DMS53 (cell line): ENCODE measurements around the gene TPRG1L.

Experiments
- DNase-seq: peaks from one replicate; lab custom pipeline; 2025; lab: John Stamatoyannopoulos, UW

TPRG1L gene

DNA sequence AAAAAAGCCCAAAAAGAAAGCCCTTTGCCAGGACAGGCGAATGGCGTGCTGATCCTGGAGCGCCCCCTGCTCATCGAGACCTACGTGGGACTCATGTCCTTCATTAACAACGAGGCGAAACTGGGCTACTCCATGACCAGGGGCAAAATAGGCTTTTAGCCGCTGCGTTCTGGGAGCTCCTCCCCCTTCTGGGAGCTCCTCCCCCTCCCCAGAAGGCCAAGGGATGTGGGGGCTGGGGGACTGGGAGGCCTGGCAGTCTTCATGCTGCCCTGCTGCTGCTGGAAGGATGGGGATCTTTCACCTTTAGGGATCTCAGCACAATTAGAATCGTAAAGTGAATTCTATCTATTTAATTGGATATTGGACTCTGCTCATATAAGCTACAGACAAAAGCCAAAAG, 3.6 kb downstream of the TPRG1L start:
- DNase-seq, result no peak

DNA sequence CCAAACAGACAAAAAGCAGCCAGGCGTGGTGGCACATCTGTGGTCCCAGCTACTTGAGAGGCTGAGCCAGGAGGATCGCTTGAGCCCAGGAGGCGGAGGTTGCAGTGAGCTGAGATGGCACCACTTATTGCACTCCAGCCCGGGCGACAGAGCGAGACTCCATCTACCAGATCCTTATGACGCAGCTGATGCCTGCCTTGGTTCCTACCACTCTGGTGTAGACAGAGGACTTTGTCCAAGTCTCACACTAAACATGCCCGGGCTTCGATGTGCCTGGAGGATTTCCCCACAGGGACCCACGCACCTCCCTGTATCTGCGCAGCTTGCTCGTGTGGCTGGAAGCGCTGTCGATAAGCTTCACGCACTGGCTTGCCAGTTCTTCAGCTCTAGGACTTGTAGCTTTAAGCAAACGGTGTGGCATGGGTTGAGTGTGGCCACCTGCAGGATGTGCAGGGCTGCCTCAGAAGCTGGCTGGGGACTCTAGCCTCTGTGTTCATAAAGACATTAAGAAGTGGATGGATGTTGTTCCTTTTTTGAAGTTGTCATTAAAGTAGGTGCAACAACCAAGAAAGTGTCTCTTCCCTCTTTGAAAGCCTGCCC, 4.8 kb downstream of the TPRG1L start:
- DNase-seq, result no peak

DNA sequence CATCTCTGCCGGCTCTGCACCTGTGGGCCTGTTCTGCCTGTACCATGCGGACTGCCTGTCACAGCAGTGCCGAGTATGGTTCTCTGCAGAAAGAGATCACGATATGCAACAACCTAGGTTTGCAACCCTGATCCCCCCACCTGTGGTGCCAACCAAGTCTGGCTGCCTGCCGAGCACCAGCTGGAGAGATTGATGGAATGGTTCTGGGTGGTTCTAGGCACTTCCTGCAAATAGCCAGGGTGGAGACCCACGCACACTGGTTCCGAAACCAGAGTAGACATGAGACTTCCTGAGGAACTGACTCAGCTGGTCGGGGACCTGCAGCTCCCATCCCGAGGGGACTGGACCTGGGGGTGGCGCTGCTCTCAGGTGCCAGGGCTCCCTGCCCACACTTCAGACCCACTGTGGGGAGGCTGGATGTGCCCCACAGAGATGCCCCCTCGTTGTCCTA, 5.4 kb downstream of the TPRG1L start:
- DNase-seq, result no peak

DNA sequence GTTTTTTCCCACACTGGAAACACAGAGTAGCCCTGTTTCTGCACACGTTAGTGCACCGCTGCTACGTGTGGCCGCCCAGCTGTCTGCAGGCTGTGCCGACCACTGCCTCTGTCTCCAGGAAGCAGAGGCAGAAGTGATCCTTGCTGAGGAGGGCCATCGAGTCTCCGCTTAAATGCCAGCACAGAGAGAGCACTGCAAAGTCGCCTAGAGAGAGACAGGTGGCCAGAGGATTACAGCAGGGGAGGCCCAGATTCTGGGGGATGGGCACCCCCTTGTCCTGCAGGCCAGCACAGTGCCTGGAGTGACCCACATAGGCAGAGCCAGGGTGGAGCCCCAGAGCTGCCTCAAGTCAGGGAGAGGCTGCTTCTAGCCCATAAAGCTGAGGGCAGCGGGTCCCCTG, 6.1 kb downstream of the TPRG1L start:
- no peak for DNase-seq

DNA sequence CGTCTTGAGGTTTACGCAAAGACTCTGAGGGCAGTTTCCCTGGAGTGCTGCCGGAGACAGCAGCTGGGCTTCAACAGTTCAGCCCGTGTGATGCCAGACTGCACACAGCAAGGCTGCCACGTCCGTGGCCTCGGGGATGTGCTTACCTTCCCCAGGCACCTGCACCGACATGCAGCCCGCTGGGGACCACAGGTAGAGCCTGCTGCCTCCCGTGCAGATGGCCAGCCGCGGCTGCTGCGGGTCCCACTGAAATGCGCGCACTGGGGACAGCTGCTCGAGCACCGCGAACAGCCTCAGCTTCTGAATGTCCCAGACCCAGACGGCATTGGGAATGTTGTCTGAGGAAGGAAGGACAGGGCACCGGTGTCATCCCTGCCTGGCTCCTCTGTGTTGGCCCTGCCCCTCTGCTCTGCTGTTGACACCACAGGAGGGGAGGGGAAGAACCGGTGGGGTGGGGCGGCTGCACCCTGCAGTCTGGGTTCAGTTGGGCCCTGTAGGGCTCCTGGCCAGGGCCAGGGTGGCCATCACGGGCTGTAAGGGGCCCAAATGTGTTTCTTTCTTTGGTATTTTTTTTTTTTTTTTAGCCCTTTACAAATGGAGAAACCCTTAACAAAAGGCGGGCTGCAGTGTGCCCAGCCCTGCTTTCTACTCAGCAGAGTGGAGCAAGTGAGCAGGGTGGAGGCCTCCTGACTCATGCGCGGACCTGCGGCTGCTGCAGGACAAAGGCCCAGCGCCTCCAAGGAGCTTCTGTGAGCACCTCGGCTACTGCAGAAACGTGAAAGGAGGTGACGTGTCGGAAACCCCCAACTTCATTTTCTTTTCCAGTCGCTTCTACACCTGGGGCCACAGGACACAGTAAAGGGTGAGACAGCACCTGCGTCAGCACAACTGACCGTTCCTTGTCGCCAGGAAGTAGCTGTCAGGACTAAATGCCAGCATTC, 6.8 kb downstream of the TPRG1L start:
- no peak for DNase-seq

DNA sequence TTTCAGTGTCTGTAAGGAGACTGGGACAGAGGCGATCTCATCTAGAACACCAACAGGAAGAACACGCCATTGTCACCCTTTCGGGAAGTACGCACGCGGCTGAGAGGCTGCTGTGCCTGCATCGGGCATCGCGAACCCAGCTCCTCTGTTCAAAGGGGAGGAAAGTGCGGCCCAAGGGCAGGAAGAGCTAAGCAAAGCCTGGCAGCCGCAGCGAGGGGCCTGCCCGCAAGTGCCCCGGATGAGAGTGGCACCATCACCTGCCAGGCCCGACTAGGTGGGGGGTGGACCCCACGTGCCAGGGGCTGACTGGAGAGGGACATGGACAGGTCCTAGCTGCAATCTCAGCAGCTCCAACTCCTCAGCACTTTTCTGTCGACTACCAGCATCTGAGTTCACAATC, 7.5 kb downstream of the TPRG1L start:
- DNase-seq, result no peak

DNA sequence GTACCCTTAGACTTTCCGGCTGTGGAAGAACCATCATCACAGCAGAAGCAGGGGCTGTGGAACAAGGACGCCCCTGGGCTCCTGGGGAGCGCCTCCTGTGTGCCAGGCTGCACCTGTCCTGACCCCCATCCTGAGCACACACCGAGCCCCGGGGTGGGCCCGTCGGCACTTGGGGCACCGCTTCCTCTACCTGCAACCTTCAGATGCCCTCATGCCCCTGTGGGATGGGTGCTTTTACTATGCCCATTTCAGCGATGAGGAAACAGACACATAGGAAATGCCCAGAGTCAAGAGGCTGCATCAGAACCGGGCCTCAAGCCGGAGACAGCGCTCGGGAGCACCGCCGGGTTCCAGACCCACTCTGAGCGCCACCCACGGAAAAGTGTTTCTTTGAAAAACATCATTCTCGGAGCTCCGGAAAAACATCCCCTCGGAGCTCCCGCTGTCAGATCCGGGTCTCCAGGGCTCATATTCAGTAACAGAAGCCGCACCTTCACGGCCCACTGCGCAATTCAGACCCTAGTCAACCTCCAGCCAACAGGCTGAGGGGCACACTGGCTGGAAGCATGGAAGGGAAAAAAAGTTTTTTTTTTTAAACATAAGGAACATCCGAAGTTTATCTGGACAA, 8.0 kb downstream of the TPRG1L start:
- no peak for DNase-seq

DNA sequence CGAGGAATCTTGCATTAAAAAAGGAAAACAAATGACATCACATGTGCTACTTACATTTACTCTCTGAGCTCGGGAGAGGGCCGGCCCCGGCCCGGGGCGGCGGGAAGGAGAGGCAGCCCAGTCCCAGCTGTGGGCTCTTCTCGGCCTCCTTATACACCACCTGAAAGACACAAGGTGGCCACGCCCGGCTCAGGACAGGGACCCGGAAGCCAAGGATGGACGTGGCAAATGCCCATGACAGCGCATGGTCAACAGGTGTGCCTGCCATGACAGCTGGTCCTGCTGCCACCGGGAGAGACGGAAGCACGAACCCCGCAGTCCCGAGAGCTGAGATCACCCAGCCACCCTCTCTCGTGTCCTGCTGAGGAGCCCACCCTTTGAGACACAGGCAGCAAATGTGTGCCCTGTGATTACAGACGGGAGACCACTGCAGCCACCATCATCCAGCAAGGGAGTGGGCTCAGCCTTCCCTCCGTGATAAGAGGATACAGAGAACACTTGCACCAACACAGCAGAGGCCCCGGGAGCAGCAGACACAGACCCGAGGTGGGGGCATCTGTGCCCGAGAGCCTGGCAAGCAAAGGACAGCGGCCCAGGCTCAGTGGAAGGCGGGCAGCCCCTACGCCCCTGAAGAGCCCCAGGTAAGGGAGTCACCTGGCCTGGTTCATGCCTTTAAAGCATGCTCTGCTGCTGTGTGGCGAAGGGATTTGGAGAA, 8.7 kb downstream of the TPRG1L start:
- no peak for DNase-seq

DNA sequence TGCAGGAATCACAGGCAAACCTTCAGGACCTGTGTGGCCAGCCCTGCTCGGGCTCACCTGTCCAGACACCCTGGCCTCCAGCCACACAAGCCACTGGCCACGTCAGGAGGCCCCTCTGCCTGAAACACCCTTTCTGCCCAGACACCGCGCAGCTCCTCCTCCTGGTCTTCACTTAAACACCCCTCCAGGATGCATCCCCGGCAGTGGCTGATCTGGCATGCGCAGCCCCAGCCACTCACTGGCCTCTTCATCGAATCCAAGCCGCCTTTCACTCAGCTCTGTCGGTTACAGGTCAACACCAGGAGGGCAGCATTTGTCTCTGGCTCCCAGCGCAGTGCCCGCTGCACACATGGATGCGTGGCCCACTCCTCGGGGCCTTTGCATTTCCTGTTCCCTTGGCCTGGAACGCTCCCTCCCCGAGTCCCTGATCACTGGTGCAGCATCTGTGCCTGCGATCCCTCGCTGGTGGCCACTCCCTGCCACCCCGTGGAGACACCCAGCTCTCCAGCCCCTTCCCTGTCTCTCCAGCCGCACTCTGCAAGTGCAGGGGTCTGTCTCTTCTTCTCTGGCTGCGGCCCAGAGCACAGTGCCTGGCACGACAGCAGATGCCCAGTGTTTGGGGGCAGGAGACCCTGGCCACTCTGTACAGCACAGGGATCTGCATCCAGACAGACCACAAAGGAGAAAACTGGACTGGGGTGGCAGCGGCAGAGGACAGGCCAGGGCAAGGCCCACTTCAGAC, 9.4 kb downstream of the TPRG1L start:
- DNase-seq, result no peak

DNA sequence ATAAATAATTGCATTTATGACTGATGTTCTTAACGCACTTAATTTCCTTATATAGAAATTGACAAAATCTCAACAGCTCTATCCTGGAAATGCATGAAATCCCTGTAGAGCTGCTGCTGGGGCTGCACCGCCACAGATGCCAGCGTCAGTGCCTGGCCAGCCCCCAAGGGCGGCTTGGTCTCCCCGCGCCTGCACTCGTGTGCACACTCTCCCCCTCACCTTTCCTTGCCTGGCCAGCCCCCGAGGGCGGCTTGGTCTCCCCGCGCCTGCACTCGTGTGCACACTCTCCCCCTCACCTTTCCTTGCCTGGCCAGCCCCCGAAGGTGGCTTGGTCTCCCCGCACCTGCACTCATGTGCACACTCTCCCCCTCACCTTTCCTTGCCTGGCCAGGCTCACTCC, 11.3 kb downstream of the TPRG1L start:
- no peak for DNase-seq

DNA sequence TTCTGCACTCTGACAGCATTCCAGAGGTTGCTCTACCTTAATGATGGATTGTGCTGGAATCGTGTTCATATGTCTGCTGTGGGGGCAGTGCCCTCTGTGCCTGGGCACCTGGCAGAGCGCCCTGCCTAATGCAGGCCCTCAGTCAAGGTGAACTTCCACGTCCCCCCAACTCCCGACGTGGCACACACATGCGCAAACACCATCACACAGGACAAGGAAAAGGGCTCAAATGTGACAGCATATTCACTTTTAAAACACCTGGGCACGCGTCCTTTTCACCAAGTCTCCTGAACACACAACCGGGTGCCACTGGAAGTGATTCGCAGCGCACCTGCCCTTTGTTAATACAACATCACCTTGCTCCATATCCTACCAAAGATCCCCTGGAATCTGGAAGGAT, 11.7 kb downstream of the TPRG1L start:
- DNase-seq, result no peak

DNA sequence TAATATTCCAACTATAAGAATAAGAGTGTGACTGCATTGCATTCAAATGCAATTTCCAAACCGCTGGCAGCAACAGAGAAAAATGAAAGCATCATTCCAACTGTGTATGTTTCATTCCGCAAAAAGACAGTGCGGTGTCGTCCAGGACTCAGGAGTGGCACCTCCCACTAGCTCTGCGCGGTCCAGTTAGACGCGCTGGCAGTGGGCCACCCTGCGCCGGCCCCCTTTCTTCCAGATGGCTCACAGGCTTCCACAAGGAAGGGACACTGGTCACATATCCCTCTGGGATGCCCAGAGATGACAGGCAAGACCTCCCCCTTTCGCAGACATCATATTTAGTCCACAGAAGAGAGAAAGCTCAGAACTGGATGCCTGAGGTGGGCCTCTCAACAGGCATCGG, 13.2 kb downstream of the TPRG1L start:
- DNase-seq, result no peak

DNA sequence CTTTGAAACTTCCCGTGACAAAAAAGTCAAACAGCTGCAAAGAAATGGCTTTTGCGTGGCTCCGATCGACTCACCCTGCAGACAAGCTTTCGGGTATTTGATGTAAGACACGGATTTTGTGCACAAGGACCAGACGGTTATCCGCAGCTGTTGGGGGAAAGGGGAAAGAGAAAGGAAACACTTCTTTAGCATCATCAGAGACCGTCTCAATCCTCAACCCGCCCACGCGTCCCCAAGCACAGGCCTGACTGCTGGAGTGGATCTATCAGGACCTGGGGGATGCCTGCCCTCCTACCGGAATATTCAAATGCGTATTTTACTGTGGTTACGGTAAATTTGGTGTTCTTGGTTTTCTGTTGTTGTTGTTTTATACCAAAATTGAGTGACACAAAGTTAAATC, 13.9 kb downstream of the TPRG1L start:
- DNase-seq, result no peak

DNA sequence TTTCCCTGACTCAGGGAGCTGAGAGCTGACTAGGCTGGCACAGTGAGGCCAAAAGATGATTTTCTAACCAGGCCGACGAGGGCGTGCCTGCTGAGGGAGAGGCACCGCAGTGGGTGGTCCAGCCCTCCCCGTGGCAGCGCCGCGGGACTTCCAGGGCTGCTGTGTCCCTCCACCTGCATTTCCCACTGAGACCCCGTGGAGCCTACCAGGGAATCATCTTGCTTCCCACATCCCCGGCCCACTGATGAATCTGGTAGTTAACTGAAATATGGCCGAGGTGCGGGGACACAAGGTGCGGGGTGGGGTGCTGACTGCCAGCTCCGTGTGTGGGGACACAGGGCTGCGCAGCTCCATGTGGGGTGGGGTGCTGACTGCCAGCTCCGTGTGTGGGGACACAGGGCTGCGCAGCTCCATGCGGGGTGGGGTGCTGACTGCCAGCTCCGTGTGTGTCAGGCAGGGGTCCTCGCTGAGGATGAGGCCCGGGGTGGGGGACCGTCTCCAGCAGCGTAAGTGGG, 14.6 kb downstream of the TPRG1L start:
- DNase-seq, result no peak

DNA sequence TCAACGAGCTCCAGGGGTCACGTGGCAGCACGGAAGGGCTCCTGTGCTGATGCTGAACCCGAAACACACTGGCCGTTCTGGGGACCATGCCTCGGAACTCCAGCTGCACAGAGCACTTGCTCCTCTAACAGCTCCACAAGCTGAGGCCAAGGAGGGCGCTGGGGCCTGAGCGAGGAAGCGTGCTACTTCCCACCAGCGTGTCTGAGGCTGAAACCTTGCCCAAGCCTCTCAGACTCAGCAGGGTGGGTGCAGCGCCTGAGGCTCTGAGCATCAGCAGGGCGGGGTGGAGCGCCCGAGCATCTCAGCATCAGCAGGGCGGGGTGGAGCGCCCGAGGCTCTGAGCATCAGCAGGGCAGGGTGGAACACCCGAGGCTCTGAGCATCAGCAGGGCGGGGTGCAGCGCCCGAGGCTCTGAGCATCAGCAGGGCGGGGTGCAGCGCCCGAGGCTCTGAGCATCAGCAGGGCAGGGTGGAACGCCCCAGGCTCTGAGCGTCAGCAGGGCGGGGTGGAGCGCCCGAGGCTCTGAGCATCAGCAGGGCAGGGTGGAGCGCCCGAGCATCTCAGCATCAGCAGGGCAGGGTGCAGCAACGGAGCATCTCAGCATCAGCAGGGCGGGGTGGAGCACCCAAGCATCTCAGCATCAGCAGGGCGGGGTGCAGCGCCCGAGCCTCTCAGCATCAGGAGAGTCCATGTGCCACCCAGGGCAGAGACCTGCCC, 15.5 kb downstream of the TPRG1L start:
- no peak for DNase-seq

DNA sequence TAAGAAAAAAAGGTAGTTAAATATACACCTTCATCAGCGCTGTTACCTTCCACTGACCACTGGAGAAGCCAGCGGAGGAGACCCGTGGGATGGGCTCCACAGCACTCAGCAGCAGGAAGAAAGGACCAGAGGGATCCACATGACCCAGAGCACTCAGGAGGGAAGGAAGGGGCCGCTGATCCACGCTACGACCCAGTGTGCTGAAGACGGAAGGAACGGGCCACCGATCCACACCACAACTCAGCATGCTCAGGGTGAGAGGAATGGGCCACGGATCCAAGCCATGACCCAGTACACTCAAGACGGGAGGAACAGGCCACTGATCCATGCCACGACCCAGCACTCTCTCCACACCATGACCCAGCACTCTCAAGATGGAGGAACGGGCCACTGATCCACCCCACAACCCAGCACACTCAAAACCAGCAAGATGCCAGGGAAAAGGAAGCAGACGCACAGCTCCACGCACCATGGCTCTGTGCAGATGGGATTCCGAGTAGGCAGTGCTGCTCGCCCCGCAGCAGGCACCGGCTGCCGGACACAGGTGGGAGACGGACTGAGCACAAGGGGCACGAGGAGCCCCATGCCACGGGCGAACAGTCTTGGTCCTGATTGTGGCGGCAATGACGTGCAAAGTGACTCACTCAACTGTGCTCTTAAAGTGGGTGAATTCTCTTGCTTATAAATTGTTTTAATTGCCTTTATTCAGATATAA, 16.4 kb downstream of the TPRG1L start:
- no peak for DNase-seq

DNA sequence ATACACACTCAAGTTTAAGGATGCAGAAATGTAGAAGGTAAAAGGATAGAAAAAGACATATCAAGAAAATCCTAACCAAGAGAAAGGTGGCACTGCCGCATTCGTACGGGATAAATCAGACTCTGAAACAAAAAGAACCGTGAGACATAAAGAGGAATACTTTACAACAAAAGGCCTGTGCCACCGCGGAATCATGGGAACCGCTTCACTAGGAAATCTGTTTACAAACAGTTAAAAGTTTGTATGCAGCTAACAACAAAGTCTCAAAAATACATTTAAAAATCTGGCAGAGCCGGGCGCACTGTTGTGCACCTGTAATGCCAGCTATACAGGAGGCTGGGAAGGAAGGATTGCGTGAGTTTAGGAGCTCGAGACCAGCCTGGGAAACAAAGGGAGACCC, 17.0 kb downstream of the TPRG1L start:
- no peak for DNase-seq

DNA sequence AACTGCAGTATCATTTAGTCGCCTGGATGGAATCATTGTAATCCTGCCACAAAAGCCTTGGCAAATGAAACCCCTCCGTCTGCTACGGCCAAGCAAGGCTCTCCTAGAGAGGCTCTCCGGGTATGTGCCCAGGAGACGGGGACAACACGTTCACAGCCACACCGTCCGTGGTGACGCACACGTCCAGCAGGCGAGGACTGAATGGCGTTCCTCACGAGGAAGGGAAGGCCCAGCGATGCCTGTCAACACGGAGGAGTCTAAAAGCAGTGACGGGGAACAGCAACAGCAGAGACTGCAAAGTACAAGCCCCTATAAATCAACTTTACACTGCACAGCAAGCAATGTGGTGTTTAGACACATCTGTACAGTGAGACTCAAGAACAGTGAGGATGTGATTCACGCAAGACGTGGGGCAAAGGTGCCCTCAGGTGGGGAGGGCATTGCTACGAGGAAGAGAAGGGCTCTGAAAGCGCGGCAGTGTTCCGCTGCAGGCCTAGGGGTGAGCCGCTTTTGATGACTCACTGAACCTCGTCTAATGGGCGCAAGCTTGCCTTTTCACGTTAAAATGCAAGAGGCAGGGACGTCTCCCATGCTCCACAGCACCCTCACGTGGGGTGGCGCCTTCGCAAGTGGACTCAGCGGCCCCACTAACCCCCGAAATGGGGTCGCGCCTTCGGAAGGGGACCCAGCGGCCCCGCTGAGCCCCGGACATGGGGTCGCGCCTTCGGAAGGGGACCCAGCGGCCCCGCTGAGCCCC, 18.3 kb downstream of the TPRG1L start:
- no peak for DNase-seq

DNA sequence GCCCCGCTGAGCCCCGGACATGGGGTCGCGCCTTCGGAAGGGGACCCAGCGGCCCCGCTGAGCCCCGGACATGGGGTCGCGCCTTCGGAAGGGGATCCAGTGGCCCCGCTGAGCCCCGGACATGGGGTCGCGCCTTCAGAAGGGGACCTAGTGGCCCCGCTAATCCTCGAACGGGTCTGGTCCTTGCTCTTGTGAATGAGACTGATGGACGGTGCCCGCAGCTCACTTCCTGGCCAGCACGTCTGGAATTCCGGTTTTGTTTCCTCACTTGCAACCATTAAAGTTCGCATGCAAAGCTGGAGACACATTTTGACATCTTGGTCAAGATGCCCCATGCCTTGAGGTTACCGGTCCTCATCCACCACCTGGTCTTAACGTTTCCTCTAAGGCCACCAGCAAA, 19.5 kb downstream of the TPRG1L start:
- DNase-seq, result no peak
